Left ventricle myocardium superior (tissue), 1 donor: ENCODE measurements around the gene MAP1A. TPM values are rescaled to one million over a fixed set of nuclear protein-coding genes. Genes with fewer than 3 reads are reported as not detected.
"Not testable (repeated sequence)": the region's sequence is repeated elsewhere in the genome, so short reads cannot be mapped to it uniquely, and the experiment has no call there.

ENCODE experiments used
- ATAC-seq: fragments of 200-7000 bp; cut with Tn5 transposase; one replicate; pipeline ENCODE4 v1.9.1; 2020; ENCODE audit warnings: mild to moderate bottlenecking, moderate library complexity
- DNase-seq: peaks from one replicate; pipeline ENCODE4 v3.0.0-alpha.2; 2020
- intact Hi-C: fragments of 100-400 bp; cut with micrococcal nuclease; formaldehyde crosslinking; loops from one replicate; pipeline ENCODE4 v1.11.0; 2022
- total RNA-seq: library from RNA; stranded (reverse); fragmentation: NEBNext Ultra II Directional; extraction: Animal tissue kit (Norgen Biotek cat#: 25700); gene quantifications from one replicate; pipeline ENCODE4 v1.2.1, GENCODE V29; 2021
- donor health status: DM: no; HTN: yes; CAD: no; lungs with severe emphysema.

The MAP1A gene
- total RNA-seq, 1 donor from 2014 or later: 13.0 TPM

GRCh38 chr15:43527016-43527801, 9.8 kb downstream of the MAP1A start:
- no peak for ATAC-seq
- intact Hi-C loops: no loop called here
- DNase-seq: no peak

- DNase-seq (no peak), ATAC-seq (no peak)
- intact Hi-C loops: no loop called here
Observed at GRCh38 chr15:43527802-43528541, 10.6 kb downstream of the MAP1A start.

DNA sequence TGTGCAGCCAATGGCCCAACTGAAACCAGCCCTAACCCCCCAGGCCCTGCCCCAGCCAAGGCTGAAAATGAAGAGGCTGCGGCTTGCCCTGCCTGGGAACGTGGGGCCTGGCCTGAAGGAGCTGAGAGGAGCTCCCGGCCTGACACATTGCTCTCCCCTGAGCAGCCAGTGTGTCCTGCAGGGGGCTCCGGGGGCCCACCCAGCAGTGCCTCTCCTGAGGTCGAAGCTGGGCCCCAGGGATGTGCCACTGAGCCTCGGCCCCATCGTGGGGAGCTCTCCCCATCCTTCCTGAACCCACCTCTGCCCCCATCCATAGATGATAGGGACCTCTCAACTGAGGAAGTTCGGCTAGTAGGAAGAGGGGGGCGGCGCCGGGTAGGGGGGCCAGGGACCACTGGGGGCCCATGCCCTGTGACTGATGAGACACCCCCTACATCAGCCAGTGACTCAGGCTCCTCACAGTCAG, 11.2 kb downstream of the MAP1A start:
- no peak for ATAC-seq
- intact Hi-C loops: no loop called here
- no peak for DNase-seq

DNA sequence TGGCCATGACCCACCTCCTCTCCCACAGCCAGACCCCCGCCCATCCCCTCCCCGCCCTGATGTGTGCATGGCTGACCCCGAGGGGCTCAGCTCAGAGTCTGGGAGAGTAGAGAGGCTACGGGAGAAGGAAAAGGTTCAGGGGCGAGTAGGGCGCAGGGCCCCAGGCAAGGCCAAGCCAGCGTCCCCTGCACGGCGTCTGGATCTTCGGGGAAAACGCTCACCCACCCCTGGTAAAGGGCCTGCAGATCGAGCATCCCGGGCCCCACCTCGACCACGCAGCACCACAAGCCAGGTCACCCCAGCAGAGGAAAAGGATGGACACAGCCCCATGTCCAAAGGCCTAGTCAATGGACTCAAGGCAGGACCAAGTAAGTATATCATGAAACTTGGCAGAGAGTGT, 11.7 kb downstream of the MAP1A start:
- intact Hi-C loops: no loop called here
- ATAC-seq: no peak
- no peak for DNase-seq

- no peak for DNase-seq
- intact Hi-C loops: no loop called here
- no peak for ATAC-seq
Observed at GRCh38 chr15:43529587-43530345, 12.4 kb downstream of the MAP1A start.

DNA sequence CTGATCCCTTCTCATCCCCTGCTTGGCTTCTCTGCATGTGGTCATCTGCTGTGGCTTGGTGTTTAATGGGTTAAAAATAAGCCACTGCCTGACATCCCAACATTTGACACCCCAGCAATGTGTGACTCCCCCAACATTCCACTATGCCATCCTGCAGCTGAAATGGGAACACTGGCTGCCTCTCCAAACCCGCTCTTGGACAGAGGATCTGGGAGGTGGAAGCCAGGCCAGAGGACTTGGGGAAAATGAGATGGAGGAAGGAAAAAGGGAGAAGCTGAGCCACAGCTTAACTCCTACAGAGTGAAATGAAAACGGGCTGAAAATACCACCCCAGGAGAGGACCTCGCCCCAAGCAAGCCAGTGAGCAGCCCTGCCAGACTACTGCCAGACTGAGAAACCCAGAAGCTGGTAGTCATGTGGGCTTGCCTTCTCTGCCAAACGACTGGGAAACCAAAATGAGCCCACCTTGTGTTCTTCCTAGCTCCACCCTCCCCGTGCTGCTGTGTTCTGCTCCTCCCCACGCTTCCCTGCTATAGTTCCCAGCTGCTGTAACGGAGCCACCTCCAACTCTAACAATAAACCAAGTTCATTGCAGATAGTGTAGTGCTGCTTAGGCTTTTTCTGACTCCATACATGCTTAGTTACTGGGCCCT, 13.7 kb downstream of the MAP1A start:
- intact Hi-C loops: no loop called here
- ATAC-seq: peak; percentile 23

GRCh38 chr15:43532826-43533225, 15.4 kb downstream of the MAP1A start:
- intact Hi-C loops, DNase-seq, ATAC-seq: not testable (repeated sequence)

More for the DNA sequence above, 13.7 kb downstream of the MAP1A start:
- DNase-seq: no peak

DNA sequence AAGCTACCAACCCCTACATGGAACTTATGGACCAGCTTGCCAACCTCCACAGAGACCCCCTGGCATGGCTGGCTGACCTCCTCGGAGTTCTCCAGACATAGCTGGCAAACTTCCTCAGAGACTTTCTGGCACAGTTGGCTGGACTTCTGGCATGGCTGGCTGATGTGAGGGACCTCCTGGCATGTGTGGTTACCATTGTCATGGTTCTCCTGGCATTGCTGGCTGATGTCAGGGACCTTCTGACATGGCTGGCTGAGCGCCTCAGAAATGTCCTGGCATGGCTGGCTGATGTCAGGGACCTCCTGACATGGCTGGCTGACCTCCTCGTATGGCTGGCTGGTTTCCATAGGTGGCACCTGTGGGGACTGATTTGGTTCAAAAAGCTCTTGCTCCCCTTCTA, 17.5 kb downstream of the MAP1A start:
- intact Hi-C loops: no loop called here

GRCh38 chr15:43538091-43538490, 20.7 kb downstream of the MAP1A start:
- no peak for ATAC-seq
- no peak for DNase-seq
- intact Hi-C loops: no loop called here

More for the DNA sequence above, 17.5 kb downstream of the MAP1A start:
- ATAC-seq: no peak
- no peak for DNase-seq

- DNase-seq (no peak), ATAC-seq (no peak)
- intact Hi-C loops: no loop called here
Observed at GRCh38 chr15:43541785-43542184, 24.4 kb downstream of the MAP1A start.

DNA sequence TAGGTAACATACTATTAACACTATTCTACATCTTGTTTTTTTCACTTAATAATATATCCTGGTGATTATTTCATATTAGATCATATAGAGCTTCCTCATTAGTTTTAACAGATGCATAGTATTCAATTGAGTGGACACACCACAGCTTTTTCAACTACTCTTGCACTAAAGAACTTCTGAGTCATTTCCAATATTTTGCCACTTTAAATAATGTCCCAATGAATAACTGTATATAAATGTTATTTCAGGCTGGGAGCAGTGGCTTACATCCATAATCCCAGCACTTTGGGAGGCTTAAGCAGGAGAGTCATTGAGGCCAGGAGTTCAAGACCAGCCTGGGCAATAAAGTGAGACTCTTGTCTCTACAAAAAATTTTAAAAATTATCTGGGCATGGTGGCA, 26.9 kb downstream of the MAP1A start:
- ATAC-seq: no peak
- intact Hi-C loops: no loop called here
- DNase-seq: no peak

DNA sequence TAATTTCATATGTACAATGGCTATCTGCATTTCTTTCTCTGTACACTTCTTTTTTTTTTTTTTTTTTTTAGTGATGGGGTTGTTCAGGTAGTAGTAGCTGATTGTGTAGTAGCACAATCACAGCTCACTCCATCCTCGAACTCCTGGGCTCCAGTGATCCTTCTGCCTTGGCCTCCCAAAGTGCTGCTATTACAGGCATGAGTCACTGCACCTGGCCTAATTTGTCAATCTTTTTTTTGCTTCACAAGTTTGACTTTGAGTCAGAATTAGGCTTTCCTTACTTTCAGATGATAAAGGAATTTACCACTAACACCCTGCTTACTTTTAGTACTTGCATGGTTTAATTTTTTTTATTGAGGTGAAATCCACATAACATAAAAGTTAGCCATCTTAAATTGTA, 28.0 kb downstream of the MAP1A start:
- ATAC-seq (no peak), DNase-seq (no peak)
- intact Hi-C loops: no loop called here

DNA sequence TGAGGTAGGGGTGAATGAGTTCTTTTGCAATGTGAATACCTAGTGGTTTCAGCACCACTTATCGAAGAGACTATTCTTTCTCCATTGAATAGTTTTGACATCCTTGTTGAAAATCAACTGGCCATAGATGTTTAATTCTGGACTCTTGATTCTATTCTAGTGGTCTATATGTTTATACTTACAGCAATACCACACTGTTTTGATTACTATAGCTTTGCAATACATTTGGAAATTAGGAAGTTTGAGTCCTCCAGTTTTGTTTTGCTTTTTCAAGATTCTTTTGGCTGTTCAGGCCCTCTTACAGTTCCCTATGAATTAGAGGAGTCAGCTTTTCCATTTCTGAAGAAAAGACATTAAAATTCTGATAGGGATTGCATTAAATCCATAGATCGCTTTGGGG, 30.1 kb downstream of the MAP1A start:
- ATAC-seq (no peak), DNase-seq (no peak)
- intact Hi-C loops: no loop called here

DNA sequence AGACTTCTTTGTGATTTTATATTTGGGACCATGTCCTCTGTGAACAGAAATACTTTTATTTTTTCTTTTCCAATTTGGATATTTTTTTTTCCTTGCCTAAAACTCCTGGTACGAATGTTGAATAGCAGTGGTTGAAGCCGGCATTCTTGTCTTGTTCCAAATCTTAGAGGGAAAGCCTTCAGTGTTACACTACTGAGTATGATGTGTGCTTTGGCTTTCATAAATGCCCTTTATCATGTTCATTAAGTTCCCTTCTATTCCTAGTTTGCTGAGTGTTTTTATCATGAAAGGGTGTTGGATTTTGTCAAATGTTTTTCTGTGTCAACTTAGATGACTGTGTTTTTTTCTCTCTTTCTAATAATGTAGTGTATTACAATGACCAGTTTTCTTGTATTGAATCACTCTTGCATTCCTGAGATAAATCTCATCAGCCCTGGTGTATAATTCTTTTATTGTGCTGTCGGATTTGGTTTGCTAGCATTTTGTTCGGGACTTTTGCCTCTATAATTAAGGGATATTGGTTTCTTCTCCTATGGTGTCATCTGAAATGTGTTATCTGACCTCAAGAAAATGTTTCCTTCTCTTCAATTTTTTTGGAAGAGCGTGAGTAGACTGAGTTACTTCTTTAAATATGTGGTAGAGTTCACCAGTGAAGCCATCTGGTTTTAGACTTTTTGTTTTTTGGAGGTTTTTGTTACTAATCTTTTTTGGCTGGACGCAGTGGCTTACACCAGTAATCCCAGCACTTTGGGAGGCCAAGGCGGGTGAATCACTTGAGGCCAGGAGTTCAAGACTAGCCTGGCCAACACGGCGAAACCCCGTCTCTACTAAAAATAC, 33.3 kb downstream of the MAP1A start:
- intact Hi-C loops: no loop called here
- no peak for DNase-seq
- ATAC-seq: no peak

- ATAC-seq: no peak
- DNase-seq: no peak
- intact Hi-C loops: no loop called here
Observed at GRCh38 chr15:43552256-43552655, 34.8 kb downstream of the MAP1A start.

- DNase-seq: no peak
- ATAC-seq: no peak
- intact Hi-C loops: no loop called here
Observed at GRCh38 chr15:43552986-43553385, 35.6 kb downstream of the MAP1A start.

- ATAC-seq, intact Hi-C loops, DNase-seq: not testable (repeated sequence)
Observed at GRCh38 chr15:43562753-43563152, 45.3 kb downstream of the MAP1A start.

GRCh38 chr15:43563793-43564192, 46.4 kb downstream of the MAP1A start:
- DNase-seq, ATAC-seq, intact Hi-C loops: not testable (repeated sequence)
